ENCODE results near the gene COL21A1. TPM values are rescaled to one million over a fixed set of nuclear protein-coding genes. Genes with fewer than 3 reads are reported as not detected.

COL21A1 gene
- total RNA-seq, 1 experiment from 2014 or later, result not detected

DNA sequence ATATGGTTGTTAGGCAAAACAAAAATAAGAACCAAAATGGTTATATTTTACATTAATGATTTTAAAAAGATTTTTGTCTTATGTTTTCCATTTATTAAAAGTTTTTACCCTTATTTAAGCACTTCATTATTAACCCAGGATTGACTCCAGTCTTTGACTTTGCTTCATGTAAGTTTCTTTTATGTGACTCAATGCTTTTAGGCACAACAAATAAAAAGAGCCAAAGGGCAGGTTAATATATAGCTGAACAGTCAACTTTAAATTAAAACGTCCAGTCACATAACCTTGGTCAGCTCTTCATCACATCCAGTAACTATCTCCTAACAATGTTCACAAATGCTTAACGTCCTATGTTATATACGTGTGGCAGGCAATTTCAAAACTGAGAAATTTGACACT is 32.7 kb downstream of the COL21A1 start:
- no peak for DNase-seq (ENCODE audit: low read depth)
- in situ Hi-C loops (cut with HindIII; ENCODE audit: low pct_unique_long_range_greater_than_20kb, low sequenced_read_pairs), result no loop called here

DNA sequence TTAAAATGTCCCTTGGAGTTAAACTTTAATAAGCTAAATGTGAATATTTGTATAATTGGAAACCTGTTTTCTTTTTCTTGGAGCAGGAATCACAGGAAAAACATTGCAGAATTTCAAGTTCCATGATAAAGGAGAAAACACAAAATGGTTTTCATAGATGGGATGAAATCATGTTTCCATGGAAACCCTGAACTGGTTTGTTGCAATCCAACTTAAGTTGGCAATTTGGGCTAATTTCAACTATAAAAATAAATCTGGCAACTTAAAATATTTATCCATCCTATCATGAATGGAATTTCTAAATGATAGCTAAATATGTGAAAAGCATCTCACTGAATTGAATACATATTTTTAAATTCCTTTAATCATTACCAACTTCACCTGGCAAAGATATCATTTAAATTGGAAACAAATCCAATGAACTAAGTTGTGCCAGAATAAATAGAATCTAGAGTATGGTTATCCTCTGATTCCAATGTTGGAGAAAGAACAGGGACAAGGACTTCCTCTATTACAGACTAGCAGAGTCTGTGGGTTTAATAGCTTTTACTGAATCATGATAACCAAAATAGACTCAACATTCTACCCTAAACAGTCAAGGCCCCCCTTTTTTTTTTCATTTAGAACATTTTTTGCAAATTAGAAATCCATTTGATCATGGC is 33.2 kb downstream of the COL21A1 start:
- in situ Hi-C loops (cut with HindIII; ENCODE audit: low pct_unique_long_range_greater_than_20kb, low sequenced_read_pairs), result no loop called here
- DNase-seq (ENCODE audit: low read depth), result no peak

DNA sequence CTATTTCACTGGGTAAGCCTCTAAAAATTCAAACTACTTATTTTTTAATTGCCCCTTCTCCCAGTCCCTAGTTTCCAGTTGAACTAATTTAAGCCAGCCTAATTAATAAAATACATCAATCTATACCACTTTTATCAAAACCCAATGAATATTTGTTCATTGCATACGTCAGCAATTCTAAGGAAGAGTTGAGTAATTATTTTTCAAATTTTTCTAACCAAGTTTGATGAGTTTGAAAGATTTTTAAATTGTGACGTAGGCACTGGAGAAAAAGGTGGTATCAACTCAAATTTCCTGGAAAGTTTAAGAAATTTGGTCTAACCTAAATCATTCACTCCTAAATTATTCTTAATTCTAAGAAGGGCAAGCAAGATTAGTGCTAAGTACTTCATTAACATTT is 35.7 kb downstream of the COL21A1 start:
- no peak for DNase-seq (ENCODE audit: low read depth)
- in situ Hi-C loops (cut with HindIII; ENCODE audit: low pct_unique_long_range_greater_than_20kb, low sequenced_read_pairs), result no loop called here

- DNase-seq (ENCODE audit: low read depth), result no peak
- in situ Hi-C loops (cut with HindIII; ENCODE audit: low pct_unique_long_range_greater_than_20kb, low sequenced_read_pairs), result no loop called here
Observed at GRCh38 chr6:56204134-56204533, 43.2 kb downstream of the COL21A1 start.

DNA sequence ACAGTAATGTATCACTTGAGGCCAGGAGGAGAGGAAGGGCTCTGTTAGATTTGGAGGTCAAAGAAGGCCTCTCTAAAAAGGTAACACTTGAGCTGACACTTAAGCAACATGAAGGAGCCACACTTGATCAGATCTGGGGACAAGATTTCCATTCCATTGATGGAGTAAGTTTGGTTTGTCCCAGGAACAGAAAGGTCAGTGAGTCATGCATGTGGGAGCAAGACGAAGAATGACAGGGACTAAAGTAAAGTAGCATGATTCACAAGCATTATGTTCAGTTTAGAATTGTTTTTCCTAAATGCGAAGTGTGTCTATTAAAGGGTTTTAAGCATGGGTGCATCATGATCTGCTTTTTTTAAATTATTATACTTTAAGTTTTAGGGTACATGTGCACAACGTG is 47.4 kb downstream of the COL21A1 start:
- in situ Hi-C loops (cut with HindIII; ENCODE audit: low pct_unique_long_range_greater_than_20kb, low sequenced_read_pairs), result no loop called here
- no peak for DNase-seq (ENCODE audit: low read depth)

GRCh38 chr6:56193846-56194245 is 53.5 kb downstream of the COL21A1 start:
- in situ Hi-C loops (cut with HindIII; ENCODE audit: low pct_unique_long_range_greater_than_20kb, low sequenced_read_pairs), result no loop called here
- DNase-seq (ENCODE audit: low read depth), result no peak

GRCh38 chr6:56188429-56188828 is 59.0 kb downstream of the COL21A1 start:
- no peak for DNase-seq (ENCODE audit: low read depth)
- in situ Hi-C loops (cut with HindIII; ENCODE audit: low pct_unique_long_range_greater_than_20kb, low sequenced_read_pairs), result no loop called here

- DNase-seq (ENCODE audit: low read depth), result no peak
- in situ Hi-C loops (cut with HindIII; ENCODE audit: low pct_unique_long_range_greater_than_20kb, low sequenced_read_pairs), result no loop called here
Observed at GRCh38 chr6:56187686-56188085, 59.7 kb downstream of the COL21A1 start.

DNA sequence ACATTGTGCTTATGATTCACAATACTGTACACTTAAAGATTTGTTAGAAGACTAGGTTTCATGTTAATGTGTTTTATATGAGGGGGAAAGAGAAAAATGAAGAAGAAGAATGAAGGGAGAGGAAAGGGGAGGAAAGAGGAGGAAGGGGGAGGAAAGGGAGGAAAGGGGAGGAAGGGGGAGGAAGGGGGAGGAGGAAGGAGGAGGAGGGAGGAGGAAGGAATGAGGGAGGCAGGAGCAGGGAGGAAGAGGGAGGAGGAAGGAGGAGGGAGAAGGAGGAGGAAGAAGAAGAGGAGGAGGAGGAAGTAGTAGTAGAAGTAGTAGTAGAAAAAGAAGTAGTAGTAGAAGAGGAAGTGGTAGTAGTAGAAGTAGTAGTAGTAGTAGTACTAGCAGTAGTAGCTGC is 70.6 kb downstream of the COL21A1 start:
- in situ Hi-C loops (cut with HindIII; ENCODE audit: low pct_unique_long_range_greater_than_20kb, low sequenced_read_pairs), result no loop called here
- DNase-seq (ENCODE audit: low read depth), result no peak

GRCh38 chr6:56173228-56173627 is 74.2 kb downstream of the COL21A1 start:
- DNase-seq (ENCODE audit: low read depth), result no peak
- in situ Hi-C loops (cut with HindIII; ENCODE audit: low pct_unique_long_range_greater_than_20kb, low sequenced_read_pairs), result no loop called here

DNA sequence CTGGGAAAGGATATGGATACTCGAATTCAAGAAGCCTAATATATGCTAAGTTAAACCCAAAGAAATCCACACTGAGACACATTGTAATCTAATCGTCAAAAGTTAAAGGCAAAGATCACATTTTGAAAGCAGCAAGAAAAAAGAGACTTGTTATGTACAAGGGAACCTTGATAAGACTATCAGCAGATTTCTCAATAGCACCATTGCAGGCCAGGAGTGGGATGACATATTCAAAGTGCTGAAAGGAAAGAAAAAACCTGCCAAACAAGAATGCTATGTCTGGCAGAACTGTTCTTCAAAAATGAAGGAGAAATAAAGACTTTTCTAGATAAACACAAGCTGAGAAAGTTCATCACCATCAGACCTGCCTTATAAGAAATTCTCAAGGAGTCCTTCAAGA is 75.2 kb downstream of the COL21A1 start:
- in situ Hi-C loops (cut with HindIII; ENCODE audit: low pct_unique_long_range_greater_than_20kb, low sequenced_read_pairs), result no loop called here
- no peak for DNase-seq (ENCODE audit: low read depth)

- in situ Hi-C loops (cut with HindIII; ENCODE audit: low pct_unique_long_range_greater_than_20kb, low sequenced_read_pairs), result no loop called here
- no peak for DNase-seq (ENCODE audit: low read depth)
Observed at GRCh38 chr6:56169366-56169765, 78.0 kb downstream of the COL21A1 start.

- DNase-seq (ENCODE audit: low read depth), result no peak
Observed at GRCh38 chr6:56168596-56168995, 78.8 kb downstream of the COL21A1 start.

DNA sequence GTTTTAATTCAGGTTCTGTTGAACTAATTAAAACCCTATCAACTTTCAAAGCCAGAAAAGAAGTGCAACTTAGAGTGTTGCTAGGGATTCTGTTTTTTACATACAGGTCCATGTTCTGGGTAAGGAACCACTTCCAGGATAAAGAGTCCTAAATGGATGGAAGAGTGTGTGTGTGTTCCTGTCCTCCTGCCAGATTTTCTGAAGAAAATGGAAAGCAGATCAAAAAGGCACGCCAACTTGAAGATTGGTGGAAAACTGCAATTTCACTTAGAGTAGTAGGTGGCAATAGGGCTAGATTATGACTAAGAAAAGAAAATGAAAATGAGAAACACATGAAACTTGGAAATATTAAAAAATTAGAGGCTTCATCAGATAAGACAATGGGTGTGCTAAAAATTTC is 85.3 kb downstream of the COL21A1 start:
- in situ Hi-C loops (cut with HindIII; ENCODE audit: low pct_unique_long_range_greater_than_20kb, low sequenced_read_pairs), result no loop called here
- DNase-seq (ENCODE audit: low read depth), result no peak

More at GRCh38 chr6:56168596-56168995, 78.8 kb downstream of the COL21A1 start:
- in situ Hi-C loops (cut with HindIII; ENCODE audit: low pct_unique_long_range_greater_than_20kb, low sequenced_read_pairs), result no loop called here

- in situ Hi-C loops (cut with HindIII; ENCODE audit: low pct_unique_long_range_greater_than_20kb, low sequenced_read_pairs), result no loop called here
- no peak for DNase-seq (ENCODE audit: low read depth)
Observed at GRCh38 chr6:56160489-56160888, 86.9 kb downstream of the COL21A1 start.

GRCh38 chr6:56158571-56158970 is 88.8 kb downstream of the COL21A1 start:
- in situ Hi-C loops (cut with HindIII; ENCODE audit: low pct_unique_long_range_greater_than_20kb, low sequenced_read_pairs), result no loop called here
- DNase-seq (ENCODE audit: low read depth), result no peak

- in situ Hi-C loops (cut with HindIII; ENCODE audit: low pct_unique_long_range_greater_than_20kb, low sequenced_read_pairs), result no loop called here
- DNase-seq (ENCODE audit: low read depth), result no peak
Observed at GRCh38 chr6:56156643-56157042, 90.7 kb downstream of the COL21A1 start.

DNA sequence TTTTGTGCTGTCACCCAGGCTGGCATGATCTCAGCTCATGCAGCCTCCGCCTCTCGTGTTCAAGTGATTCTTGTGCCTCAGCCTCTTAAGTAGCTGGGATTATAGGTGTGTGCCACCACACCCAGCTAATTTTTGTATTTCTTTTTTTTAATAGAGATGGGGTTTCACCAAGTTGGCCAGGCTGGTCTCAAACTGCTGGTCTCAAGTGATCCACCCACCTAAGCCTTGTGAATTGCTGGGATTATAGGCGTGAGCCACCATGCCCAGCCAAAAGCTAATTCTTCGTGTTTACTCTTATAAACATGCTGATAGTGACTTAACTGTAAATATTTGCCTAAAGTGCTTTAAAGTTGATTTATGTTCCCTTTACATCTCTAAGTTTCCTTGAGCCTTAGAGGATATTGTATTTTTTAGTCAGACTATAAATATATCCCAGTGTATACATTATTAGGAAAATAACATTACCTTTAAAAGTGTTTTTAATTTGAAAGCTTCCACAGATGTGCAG is 91.7 kb downstream of the COL21A1 start:
- DNase-seq (ENCODE audit: low read depth), result no peak
- in situ Hi-C loops (cut with HindIII; ENCODE audit: low pct_unique_long_range_greater_than_20kb, low sequenced_read_pairs), result no loop called here

DNA sequence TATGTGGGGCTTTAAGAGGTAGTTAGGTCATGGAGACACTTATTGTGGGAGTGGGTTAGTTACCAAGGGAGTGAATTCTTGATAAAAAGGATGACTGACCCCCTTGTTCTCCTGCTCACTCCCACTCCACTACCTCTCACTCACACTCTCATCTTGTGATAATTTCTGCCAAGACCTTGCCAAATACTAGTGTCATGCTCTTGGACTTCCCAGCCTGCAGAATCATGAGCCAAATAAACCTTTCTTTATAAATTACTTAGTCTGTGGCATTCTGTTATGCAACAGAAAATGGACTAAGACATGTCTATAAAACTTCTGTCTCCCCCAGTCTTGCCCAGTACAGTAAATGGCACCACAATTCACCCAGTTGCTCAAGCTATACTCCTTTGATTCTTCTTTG is 93.3 kb downstream of the COL21A1 start:
- in situ Hi-C loops (cut with HindIII; ENCODE audit: low pct_unique_long_range_greater_than_20kb, low sequenced_read_pairs), result no loop called here
- DNase-seq (ENCODE audit: low read depth), result no peak

GRCh38 chr6:56152611-56153010 is 94.8 kb downstream of the COL21A1 start:
- in situ Hi-C loops (cut with HindIII; ENCODE audit: low pct_unique_long_range_greater_than_20kb, low sequenced_read_pairs), result no loop called here
- no peak for DNase-seq (ENCODE audit: low read depth)

Data from Caki2 (cell line).